Measurements from ENCODE around the gene SPAG16.

SPAG16 gene

DNA sequence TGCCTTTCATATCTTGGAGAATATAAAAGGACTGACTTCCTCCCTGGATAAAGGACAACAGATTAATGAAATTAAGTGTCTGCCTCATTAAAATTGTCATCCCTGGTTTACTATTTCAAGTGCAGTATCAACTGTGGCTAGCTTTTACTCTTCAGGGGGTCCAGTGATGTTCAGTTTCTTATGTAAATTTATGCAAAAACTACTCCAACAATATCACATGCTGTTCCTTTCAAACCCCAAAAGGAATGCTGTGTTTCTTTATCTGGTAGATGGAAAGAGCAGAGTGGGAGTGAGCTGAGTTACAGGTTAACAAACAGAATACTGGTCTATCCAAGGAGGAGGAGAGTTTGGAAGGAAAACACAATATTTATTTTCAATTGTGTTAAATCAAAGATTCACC lies 842.9 kb downstream of the SPAG16 start:
- Histone ChIP-seq H3K27me3 (ENCODE audit: low read length) (no peaks in the 10 kb centered on the region), H3K9me2 (replicated peaks; ENCODE audit: insufficient read depth, low read length) (no peaks in the 10 kb centered on the region), H3K27ac (ENCODE audit: low read depth, low read length) (no peak overlapping the region), H4K20me1 (ENCODE audit: low read depth, low read length) (no peaks in the 10 kb centered on the region), H3K9me3 (ENCODE audit: insufficient read depth, low read length) (no peaks in the 10 kb centered on the region), H3K36me3 (ENCODE audit: low read length) (no peaks in the 10 kb centered on the region), H3K79me2 (ENCODE audit: insufficient read depth, low read length) (no peaks in the 10 kb centered on the region), H3K9ac (ENCODE audit: low read length) (no peak overlapping the region), H3K4me2 (ENCODE audit: low read depth, low read length, poor library complexity, severe bottlenecking) (no peak overlapping the region), H3K4me3 (ENCODE audit: insufficient read depth, low read length, poor library complexity, severe bottlenecking) (no peak overlapping the region), H2AFZ (ENCODE audit: low read depth, low read length, severe bottlenecking) (no peak overlapping the region), H3F3A (ENCODE audit: insufficient read depth) (no peaks in the 10 kb centered on the region)
- TF ChIP-seq EZH2phosphoT487 (conservative IDR thresholded peaks at IDR 0.05; ENCODE audit: low read length) = no peak
- TF ChIP-seq, protein P1, sequence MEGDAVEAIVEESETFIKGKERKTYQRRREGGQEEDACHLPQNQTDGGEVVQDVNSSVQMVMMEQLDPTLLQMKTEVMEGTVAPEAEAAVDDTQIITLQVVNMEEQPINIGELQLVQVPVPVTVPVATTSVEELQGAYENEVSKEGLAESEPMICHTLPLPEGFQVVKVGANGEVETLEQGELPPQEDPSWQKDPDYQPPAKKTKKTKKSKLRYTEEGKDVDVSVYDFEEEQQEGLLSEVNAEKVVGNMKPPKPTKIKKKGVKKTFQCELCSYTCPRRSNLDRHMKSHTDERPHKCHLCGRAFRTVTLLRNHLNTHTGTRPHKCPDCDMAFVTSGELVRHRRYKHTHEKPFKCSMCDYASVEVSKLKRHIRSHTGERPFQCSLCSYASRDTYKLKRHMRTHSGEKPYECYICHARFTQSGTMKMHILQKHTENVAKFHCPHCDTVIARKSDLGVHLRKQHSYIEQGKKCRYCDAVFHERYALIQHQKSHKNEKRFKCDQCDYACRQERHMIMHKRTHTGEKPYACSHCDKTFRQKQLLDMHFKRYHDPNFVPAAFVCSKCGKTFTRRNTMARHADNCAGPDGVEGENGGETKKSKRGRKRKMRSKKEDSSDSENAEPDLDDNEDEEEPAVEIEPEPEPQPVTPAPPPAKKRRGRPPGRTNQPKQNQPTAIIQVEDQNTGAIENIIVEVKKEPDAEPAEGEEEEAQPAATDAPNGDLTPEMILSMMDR (IDR thresholded peaks at IDR 0.05; ENCODE audit: insufficient read depth, low read length, poor library complexity, severe bottlenecking) = no peak

DNA sequence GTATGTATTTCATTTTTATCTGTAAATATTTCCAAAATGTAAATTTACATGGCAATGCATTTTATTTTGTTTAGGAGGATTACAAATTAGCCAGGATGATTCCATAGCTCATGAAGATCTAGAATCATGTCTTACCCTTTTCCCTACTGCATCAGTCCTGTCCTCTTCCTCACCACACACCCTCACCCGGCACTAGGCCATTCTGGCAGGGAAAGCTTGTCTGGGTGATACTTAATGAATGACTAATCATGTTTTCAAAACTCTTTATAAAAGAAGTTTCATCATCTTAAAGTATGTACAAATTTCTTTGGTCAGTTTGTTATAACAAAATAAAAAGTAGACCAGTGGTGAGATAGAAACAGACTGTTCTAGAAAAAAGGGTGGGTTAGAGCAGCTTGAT lies 843.3 kb downstream of the SPAG16 start:
- H3K27ac ChIP-seq (ENCODE audit: low read depth, low read length) = no peak overlapping the region
- no peak overlapping the region for H3K4me3 ChIP-seq (ENCODE audit: insufficient read depth, low read length, poor library complexity, severe bottlenecking)
- no peaks in the 10 kb centered on the region for H3K27me3 ChIP-seq (ENCODE audit: low read length)
- H3F3A ChIP-seq (ENCODE audit: insufficient read depth) = no peaks in the 10 kb centered on the region
- no peaks in the 10 kb centered on the region for H3K36me3 ChIP-seq (ENCODE audit: low read length)
- no peak overlapping the region for H3K4me2 ChIP-seq (ENCODE audit: low read depth, low read length, poor library complexity, severe bottlenecking)
- TF ChIP-seq, protein P1 (IDR thresholded peaks at IDR 0.05; ENCODE audit: insufficient read depth, low read length, poor library complexity, severe bottlenecking) = no peak
- no peak for TF ChIP-seq EZH2phosphoT487 (conservative IDR thresholded peaks at IDR 0.05; ENCODE audit: low read length)
- no peaks in the 10 kb centered on the region for H3K79me2 ChIP-seq (ENCODE audit: insufficient read depth, low read length)
- no peaks in the 10 kb centered on the region for H4K20me1 ChIP-seq (ENCODE audit: low read depth, low read length)
- no peaks in the 10 kb centered on the region for H3K9me2 ChIP-seq (replicated peaks; ENCODE audit: insufficient read depth, low read length)
- H3K9ac ChIP-seq (ENCODE audit: low read length) = no peak overlapping the region
- H3K9me3 ChIP-seq (ENCODE audit: insufficient read depth, low read length) = no peaks in the 10 kb centered on the region
- H2AFZ ChIP-seq (ENCODE audit: low read depth, low read length, severe bottlenecking) = no peak overlapping the region

DNA sequence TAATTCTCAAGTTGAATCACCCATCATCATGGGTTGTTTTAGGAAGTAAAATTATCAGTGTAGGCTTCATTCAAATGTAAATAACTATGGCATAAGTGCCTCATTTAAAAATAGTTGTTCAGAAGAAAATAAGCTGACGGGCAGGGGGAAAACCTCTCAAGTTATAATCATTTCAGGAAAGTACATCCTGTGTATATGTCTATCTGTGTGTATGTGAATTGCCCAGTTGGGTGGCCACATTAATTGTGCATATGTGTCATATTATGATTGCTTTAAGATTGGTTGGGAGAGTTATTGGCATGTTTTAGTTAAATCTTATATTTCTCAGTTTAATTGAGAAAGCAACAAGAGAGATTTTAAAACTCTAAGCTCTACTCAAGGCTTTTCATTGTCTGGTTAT lies 843.8 kb downstream of the SPAG16 start:
- TF ChIP-seq EZH2phosphoT487 (conservative IDR thresholded peaks at IDR 0.05; ENCODE audit: low read length) = no peak
- TF ChIP-seq, protein P1 (IDR thresholded peaks at IDR 0.05; ENCODE audit: insufficient read depth, low read length, poor library complexity, severe bottlenecking) = no peak
- Histone ChIP-seq H3K9ac (ENCODE audit: low read length) (no peak overlapping the region), H3K9me3 (ENCODE audit: insufficient read depth, low read length) (no peaks in the 10 kb centered on the region), H3K9me2 (replicated peaks; ENCODE audit: insufficient read depth, low read length) (no peaks in the 10 kb centered on the region), H4K20me1 (ENCODE audit: low read depth, low read length) (no peaks in the 10 kb centered on the region), H3K36me3 (ENCODE audit: low read length) (no peaks in the 10 kb centered on the region), H3K27ac (ENCODE audit: low read depth, low read length) (no peak overlapping the region), H3K79me2 (ENCODE audit: insufficient read depth, low read length) (no peaks in the 10 kb centered on the region), H3F3A (ENCODE audit: insufficient read depth) (no peaks in the 10 kb centered on the region), H2AFZ (ENCODE audit: low read depth, low read length, severe bottlenecking) (no peak overlapping the region), H3K27me3 (ENCODE audit: low read length) (no peaks in the 10 kb centered on the region), H3K4me2 (ENCODE audit: low read depth, low read length, poor library complexity, severe bottlenecking) (no peak overlapping the region), H3K4me3 (ENCODE audit: insufficient read depth, low read length, poor library complexity, severe bottlenecking) (no peak overlapping the region)
